Measurements from ENCODE around the gene DFFA. TPM values are rescaled to one million over a fixed set of nuclear protein-coding genes. Genes with fewer than 3 reads are reported as not detected.

The DFFA gene
- total and polyA plus RNA-seq, 7 donors = 9.6 to 24.6 (median 19.3) TPM

- intact Hi-C loops (cut with DNase I) = loop anchor here (5.0 kb wide), 1 partner anchor 58 kb away; the partner anchor contains the start of gene CENPS
- DNase-seq = no peak
- Histone ChIP-seq H3K9me3 (no peaks in the 10 kb centered on the region), H3K36me3 (no peaks in the 10 kb centered on the region), H3K27ac (no peak overlapping the region), H3K27me3 (no peaks in the 10 kb centered on the region), H3K4me3 (no peak overlapping the region), H3K4me1 (peaks cover 0 to 13% (median 11%) of the 10 kb centered on the region in 4 donors)
- 86 to 87% methylated on average over 12 of the region's 12 CpGs for WGBS, 2 donors
- TF ChIP-seq POLR2AphosphoS5 (IDR thresholded peaks at IDR 0.05) = no peak
- TF ChIP-seq EP300 (IDR thresholded peaks at IDR 0.05) = no peak
Measured at GRCh38 chr1:10490286-10490970, 18.1 kb upstream of the DFFA start.

DNA sequence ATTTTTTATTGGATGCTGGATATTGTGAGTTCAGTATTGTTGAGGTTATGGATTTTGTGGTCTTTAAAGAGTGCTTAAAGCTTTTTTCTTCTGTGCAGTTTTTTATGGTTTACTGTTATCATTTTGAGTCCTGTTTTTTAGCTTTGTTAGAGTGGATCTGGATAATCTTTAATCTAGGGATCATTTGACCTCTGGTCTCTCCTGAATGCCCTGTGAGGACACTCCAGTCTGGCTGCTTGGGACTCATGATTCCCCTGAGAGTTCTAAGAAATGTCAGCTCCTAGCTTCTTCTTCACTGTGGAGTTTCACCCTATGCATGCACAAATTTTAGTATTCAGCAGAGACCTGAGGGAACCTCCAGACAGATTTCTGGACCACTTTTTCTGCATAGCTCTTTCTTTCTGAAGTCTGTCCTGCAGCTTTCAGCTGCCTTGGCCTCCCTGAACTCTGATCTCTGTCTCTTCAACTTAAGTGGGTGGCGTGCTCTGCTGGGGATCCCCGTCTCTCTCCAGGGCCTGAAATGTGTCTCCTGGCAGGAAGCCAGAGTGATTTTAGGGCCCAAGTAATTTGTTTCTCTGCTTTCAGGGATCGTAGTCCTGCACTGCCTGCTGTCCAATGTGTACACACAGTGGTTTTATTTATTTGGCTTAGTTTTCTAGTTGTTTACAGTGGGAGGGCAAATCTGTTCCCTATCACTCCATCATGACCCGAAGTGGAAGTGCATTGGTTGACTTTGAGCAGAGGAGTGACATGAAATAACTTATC, 17.1 kb upstream of the DFFA start:
- no peak overlapping the region for H3K27ac ChIP-seq
- H3K36me3 ChIP-seq = no peaks in the 10 kb centered on the region
- DNase-seq = no peak
- no peaks in the 10 kb centered on the region for H3K27me3 ChIP-seq
- WGBS, 2 donors = 8 to 35% methylated on average over 4 of the region's 4 CpGs
- TF ChIP-seq POLR2AphosphoS5 (IDR thresholded peaks at IDR 0.05) = no peak
- TF ChIP-seq POLR2A (IDR thresholded peaks at IDR 0.05) = no peak
- no peak for TF ChIP-seq CTCF (IDR thresholded peaks at IDR 0.05)
- TF ChIP-seq EP300 (IDR thresholded peaks at IDR 0.05) = no peak
- intact Hi-C loops (cut with DNase I) = loop anchor here (5.0 kb wide), 1 partner anchor 57 kb away; the partner anchor contains the start of gene CENPS
- H3K9me3 ChIP-seq = no peaks in the 10 kb centered on the region
- H3K4me1 ChIP-seq = peaks cover 0 to 3% (median 2%) of the 10 kb centered on the region in 4 donors
- H3K4me3 ChIP-seq = no peak overlapping the region

- Histone ChIP-seq H3K27me3 (no peaks in the 10 kb centered on the region), H3K36me3 (no peaks in the 10 kb centered on the region), H3K9me3 (no peaks in the 10 kb centered on the region), H3K4me3 (no peak overlapping the region), H3K27ac (no peak overlapping the region), H3K4me1 (no peaks in the 10 kb centered on the region)
- intact Hi-C loops (cut with DNase I) = no loop called here
- DNase-seq = no peak
- WGBS, 2 donors = 88 to 95% methylated on average over 6 of the region's 6 CpGs
- TF ChIP-seq POLR2A (IDR thresholded peaks at IDR 0.05) (no peak), POLR2AphosphoS5 (IDR thresholded peaks at IDR 0.05) (no peak), EP300 (IDR thresholded peaks at IDR 0.05) (no peak), CTCF (IDR thresholded peaks at IDR 0.05) (no peak)
Measured at GRCh38 chr1:10484521-10484920, 12.2 kb upstream of the DFFA start.

DNA sequence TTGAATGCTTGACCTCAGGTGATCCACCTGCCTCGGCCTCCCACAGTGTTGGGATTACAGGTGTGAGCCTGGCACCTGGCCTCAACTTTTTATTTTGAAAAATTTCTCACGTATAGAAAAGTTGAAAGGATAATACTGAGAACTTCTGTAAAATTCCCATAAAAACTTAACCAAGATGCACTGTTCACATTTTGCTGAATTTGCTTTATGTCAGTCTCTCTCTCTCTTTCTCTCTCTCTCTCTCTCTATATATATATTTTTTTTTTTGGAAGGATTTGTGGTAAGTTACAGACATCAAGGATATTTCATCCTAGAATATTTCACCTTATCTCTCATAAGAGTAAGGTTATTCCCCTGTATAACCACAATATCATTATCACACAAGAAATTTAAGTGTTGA, 8.3 kb upstream of the DFFA start:
- H3K9me3 ChIP-seq = no peaks in the 10 kb centered on the region
- no peak overlapping the region for H3K4me3 ChIP-seq
- 91 to 94% methylated on average over 2 of the region's 2 CpGs for WGBS, 2 donors
- TF ChIP-seq EP300 (IDR thresholded peaks at IDR 0.05) (no peak), POLR2A (IDR thresholded peaks at IDR 0.05) (no peak), POLR2AphosphoS5 (IDR thresholded peaks at IDR 0.05) (no peak), CTCF (IDR thresholded peaks at IDR 0.05) (no peak)
- H3K27ac ChIP-seq = no peak overlapping the region
- peaks cover 0 to 13% (median 10%) of the 10 kb centered on the region in 4 donors for H3K4me1 ChIP-seq
- no peak for DNase-seq
- H3K36me3 ChIP-seq = no peaks in the 10 kb centered on the region
- H3K27me3 ChIP-seq = no peaks in the 10 kb centered on the region
- intact Hi-C loops (cut with DNase I) = no loop called here

GRCh38 chr1:10479296-10479695, 7.0 kb upstream of the DFFA start:
- 81 to 84% methylated on average over 8 of the region's 8 CpGs for WGBS, 2 donors
- intact Hi-C loops (cut with DNase I) = no loop called here
- DNase-seq = no peak
- no peaks in the 10 kb centered on the region for H3K27me3 ChIP-seq
- no peak overlapping the region for H3K27ac ChIP-seq
- no peak for TF ChIP-seq CTCF (IDR thresholded peaks at IDR 0.05)
- TF ChIP-seq POLR2AphosphoS5 (IDR thresholded peaks at IDR 0.05) = no peak
- no peak for TF ChIP-seq POLR2A (IDR thresholded peaks at IDR 0.05)
- TF ChIP-seq EP300 (IDR thresholded peaks at IDR 0.05) = no peak
- no peak overlapping the region for H3K4me3 ChIP-seq
- H3K4me1 ChIP-seq = peaks cover 0 to 20% (median 16%) of the 10 kb centered on the region in 4 donors
- no peaks in the 10 kb centered on the region for H3K36me3 ChIP-seq
- H3K9me3 ChIP-seq = no peaks in the 10 kb centered on the region
